ENCODE measurements around the gene GPSM1.

GPSM1 gene

DNA sequence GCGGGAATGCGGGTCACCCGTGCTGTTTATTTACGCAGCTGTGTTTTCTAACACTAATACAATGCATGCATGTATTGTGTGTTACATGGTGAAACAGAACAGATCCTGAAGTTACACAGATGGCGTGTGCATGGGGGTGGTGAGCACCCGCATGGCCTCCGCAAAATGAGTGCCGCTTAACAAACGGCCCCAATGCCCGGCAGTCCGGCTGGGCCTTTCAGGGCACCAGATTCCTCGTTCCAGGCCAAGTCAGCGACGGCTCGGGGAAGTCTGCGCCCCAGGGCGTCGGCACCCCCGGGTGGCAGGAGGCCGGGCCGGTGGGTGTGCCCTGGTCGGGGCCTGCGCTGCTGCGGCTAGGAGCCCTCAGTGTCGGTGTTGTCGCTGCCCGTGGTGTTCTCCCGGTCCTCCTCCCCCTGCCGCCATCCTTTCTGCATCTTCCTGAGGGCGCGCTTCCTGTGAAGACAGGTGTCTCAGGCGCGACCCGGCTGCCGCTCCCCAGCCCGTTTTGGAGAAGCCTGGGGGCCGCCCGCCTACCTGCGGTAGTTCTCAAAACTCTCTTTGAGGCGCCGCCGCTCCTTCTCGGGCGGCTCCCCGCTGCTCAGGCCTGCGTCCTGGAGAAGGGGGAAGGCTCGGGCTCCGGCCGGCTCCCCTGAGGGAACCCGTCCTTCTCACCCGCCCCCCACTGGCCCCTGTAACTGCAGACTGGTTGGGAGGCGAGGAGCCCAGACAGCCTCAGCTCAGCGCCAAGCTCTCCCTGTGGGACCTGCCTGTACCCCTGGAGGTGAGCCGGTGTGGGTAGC lies 36.8 kb downstream of the GPSM1 start:
- no peak for DNase-seq

DNA sequence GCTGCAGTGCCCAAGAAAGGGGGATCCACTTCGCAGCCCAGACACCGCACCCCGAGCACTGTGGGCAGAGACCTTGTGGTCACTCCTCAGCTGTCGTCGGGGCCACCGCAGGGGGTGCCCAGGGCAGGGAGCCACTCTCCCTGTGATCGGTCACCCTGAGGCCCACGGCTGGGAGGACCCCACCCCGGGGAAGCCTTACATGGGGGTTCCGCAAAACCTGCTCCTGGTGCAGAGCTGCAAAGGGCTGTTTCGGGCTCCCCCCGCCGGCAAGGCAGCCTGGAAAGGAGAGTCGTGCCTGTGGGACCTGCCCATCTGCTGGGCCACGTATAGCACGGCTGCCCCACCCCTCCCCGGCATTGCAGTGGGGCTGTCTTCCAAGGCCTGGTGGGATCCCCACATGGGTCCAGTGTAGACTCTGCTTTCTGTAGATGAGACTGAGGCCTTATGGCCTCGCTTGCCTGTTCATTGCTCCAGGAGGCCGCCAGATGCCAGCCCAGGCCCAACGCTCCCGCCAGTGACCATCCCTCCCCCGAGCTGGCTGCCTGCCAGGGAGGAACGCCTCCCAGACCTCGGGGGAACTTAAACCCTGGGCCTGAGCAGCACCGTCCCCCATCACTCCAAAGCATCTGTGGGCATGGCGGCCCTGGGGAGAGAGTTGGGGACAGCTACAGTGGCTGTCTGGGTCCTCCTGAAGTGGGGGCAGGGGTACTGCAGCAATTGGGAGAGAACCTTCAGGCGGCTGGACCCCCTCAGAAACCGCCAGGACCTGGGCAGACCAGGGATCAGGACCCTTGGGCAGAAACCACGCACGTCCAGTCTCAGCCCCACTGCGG lies 37.8 kb downstream of the GPSM1 start:
- DNase-seq: no peak

DNA sequence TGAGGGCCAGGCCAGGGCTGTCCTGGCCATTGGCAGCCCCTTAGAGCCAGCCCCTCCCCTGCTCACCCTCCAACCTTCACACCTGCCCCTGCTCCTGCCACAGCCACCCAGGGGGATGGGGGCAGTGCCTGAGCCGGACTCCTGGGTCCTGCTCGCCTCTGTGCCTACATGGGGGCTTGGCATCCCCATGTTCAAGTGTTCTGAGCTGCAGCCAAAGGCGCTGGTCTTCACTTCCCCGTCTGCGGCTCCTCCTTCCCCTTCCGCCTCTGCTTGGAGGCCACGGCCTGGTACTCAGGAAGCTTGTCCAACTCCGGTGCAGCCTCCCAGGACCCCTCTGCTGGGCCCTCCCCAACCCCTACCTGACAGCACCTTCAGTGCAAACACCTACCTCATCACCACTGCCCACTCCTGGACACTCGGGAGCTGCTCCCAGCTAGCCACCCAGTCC lies 38.5 kb downstream of the GPSM1 start:
- no peak for DNase-seq

DNA sequence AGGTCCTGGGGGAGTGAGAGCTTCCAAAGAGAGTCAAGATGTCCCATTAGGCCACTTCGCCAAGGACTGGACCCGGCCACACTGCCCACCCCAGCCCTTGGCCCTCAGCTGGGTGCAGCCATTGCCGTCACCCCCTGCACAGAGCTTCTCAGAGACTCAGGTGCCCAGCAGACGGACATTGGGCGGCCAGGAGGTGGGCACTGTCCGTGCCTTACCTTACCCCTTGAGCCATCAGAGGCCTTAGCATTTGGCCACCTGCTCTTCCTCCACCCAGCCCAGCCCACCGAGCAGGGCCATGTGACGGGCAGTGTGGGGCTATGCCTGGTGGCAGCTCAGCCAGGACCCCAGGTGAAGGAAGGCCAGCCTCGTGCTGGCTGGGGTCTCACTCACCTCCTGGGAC lies 39.5 kb downstream of the GPSM1 start:
- DNase-seq: no peak

DNA sequence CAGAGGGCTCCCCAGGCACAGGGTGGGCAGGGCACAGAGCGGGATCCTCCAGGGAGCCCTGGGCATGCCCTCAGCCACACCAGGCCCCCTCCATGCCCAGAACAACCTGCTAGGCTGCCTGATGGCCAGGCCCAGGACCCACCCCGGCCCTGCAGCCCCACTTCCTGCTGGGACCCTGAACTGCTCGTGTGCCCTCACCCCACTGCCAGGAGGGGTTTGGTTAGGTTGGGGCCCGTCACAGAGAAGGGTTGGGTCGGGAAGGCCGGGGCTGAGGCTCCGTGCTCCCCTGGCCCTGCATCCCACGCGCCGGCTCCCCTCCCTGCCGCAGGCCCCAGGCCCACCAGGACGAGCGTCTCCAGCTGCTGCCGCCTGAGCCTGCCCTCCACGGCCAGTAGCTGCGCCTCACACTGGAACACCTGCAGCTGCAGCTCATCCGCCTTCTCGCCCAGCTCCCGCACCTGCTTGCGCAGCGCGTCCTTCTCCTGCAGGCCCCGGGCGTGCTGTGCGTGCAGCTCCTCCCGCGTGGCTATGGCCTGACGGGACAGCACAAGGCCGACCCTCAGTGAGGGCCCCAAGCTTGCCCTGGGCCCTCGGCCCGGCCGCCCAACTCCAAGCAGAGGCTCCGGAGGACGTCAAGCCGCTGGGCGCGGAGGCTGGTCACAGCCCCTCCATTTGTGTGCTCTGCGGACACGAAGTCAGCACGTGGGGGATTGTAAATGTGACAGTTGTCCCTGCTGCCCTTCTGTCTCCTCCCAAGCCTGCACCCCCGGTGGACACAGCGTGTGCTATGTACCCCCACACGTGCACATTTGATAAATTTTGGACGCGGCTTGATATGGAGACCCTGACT lies 40.2 kb downstream of the GPSM1 start:
- DNase-seq: no peak

GRCh38 chr9:136368190-136368589 lies 40.9 kb downstream of the GPSM1 start:
- DNase-seq: no peak

DNA sequence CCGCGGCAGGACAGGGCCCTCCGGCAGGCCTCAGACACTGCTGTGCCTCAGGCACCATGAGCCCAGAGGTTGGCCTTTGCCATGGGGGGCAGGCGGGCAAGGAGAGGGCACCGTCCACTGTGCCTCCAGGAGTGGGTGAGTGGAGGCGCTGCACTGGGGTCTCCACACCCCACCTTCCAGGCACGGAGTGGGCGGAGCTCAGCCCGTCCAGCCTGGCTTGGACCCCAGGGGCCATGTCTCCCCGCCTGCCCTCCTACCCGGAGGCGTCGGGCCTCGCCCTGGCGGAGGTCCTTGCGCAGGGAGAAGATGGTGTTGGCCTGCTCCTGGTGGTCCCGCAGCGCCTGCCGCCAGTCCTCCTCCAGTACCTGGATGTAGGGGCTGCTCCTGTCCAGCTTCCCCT lies 42.7 kb downstream of the GPSM1 start:
- DNase-seq: no peak

GRCh38 chr9:136370687-136371532 lies 43.6 kb downstream of the GPSM1 start:
- DNase-seq: no peak

DNA sequence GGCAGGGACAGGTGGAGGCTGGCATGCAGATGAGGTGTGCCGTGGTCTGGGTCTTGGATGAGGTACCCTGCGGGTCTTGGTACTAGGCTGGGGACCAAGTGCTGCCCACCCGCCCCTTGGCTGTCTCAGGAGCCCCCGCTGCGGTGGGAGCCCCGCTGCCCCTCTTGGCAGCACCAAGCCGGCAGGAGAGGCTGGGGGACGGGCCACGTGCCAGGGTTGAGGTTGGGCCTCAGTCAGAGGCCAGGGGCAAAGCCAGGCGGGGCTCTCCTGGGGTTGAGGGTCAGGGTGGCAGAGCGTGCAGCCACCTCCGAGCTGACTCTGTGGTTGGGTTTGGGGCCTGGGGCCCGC lies 44.2 kb downstream of the GPSM1 start:
- DNase-seq: no peak

- no peak for DNase-seq
Measured at GRCh38 chr9:136372006-136372405, 44.7 kb downstream of the GPSM1 start.

DNA sequence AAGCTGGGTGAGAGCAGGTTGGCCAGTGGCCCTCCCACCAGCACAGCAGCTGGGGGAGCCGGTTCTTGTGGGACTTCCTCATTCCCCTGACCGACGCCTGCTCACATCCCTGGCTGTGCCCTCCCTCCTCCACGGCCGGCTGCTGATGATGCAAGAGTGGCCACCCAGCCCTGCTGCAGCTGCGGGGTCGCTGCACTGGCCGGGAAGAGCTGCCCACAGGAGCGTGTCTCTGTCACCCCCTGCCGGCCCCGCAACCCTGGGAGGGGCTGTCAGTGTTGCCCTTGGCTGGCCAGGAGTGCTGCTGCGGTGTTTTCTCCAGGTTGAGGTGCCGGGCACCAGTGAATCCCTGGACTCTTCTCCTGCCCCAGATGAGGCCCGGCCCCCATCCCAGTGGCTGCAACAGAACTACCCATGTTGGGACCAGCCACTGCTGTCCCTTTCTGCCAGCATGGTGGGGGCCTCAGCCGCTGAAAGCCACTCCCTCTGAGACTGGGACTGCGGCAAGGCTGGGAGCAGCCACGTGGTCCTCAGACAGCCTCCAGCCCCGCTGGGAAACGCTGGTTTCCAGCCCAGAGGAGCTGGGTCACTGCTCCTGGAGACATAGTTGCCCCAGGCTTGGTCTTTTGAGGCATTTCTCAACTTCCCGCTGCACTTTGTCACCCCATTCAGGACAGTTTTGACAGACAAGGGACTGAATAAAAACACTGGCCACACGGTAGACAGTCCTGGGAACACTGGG lies 45.4 kb downstream of the GPSM1 start:
- no peak for DNase-seq

- no peak for DNase-seq
Measured at GRCh38 chr9:136373300-136374182, 46.2 kb downstream of the GPSM1 start, which contains the start of gene CARD9. TSS of gene CARD9 (minus strand) at chr9:136373669. CDS start at chr9:136372078, 1,591 bp downstream.

- DNase-seq: no peak
Measured at GRCh38 chr9:136374183-136374575, 46.8 kb downstream of the GPSM1 start.

GRCh38 chr9:136375096-136375495 lies 47.8 kb downstream of the GPSM1 start:
- DNase-seq: no peak

DNA sequence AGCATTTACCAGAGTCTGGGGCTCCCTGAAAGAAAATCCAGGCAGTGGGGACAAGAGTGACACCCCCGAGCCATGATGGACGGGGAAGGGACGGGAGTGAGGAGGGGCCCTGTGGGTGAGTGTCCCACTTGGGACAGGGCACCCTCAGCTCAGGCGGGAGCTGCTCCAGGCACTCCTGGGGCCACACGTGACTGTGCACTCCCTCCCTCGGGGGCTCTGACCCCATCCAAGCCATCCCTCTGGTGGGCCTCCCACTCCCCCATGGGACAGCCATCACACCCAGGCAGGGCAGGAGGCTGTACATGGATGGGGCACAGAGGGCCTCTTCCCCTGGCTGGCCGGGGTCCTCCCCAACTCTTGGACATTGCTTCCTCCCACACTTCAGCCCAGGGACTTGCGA lies 49.1 kb downstream of the GPSM1 start:
- DNase-seq: no peak

DNA sequence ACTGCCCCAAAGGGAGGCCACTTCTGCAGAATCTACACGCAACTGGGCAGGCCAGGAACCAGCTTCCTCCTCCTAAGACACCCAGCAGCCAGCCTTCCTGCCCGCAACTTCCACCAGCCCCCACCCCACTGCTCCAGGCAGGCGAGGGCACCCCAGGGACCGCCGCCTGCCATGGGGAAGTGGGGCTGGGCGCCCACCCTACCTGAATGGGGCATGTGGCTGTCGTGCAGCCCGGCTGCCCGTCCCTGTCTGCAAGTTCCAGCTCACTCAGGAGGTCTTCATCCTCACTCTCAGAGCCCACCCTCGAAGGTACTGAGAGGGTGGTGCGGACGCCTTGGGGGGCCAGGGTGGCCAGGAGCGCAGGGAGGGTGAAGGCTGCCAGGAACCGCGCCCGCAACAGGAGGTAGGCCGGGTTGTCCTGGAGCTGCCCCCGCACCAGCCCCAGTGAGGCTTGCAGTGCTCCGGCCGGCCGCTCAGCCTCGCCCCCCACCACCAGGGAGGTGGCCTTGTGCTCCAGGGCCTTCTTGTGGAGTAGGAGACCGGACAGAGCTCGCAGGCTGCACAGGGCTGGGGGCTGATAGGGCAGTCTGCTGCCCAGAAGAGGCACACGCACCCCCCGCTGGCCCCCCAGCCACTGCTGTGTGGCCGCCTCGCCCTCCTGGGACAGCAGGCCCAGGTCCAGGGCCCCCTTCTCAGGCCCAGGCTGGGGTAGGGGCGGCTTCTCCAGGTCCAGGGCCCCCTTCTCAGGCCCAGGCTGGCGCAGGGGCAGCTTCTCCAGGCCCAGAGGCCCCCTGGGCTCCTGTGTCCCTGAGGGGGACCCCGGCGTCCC lies 50.2 kb downstream of the GPSM1 start:
- no peak for DNase-seq

DNA sequence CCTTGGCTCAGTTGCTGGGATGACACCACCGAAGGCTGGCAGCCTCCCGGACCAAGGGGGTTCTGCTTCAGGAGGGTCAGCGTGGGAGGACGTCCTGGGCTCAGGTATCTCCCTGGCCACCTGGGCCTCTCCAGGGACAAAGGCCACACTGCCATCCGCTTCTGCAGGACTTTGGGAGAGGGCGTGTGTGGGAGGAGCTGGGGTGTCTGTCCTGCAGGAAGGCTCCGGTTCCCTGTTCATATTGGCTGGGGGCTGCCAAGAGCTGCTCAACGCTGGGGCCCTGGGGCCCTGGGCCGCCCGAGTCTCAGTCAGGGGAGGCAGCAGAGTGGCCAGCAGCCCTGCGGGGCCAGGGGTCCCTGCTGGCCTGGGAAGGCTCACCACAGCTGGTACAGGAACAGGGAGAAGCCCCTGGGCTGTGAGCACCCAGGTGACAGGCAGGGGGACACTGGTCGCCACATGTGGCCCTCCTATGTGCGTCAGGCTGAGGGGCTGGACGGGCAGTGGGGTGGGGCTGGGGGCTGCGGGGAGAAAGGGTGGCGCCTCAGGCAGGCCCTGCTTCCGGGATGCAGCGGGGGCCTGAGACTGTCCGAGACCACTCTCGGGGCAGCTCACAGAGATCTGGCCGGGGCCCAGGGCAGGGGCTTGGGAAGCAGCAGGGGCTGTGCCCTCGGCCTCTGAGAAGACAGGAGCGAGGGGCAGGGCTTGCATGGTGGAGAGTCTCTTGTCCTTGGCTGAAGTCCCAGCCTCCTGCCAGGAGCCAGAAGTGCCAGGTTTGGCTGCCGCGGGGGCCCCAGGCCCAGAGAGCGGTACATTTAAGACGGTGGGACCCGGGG lies 51.0 kb downstream of the GPSM1 start:
- no peak for DNase-seq

- no peak for DNase-seq
Measured at GRCh38 chr9:136379003-136379287, 51.6 kb downstream of the GPSM1 start.

GRCh38 chr9:136379401-136379800 lies 52.1 kb downstream of the GPSM1 start:
- DNase-seq: no peak

Measured in central memory CD4-positive, alpha-beta T cell (primary cell).